Uterus (tissue), 4 donors: ENCODE results near the gene SBK3. TPM values are rescaled to one million over a fixed set of nuclear protein-coding genes. Genes with fewer than 3 reads are reported as not detected.
A peak's percentile ranks its signal among the peaks of the same experiment; 100 is the strongest.

ENCODE experiments used
- DNase-seq, 2 donors: peaks; one replicate each; pipeline ENCODE4 v3.0.0-alpha.2; 2019 to 2020
- H3K27ac ChIP-seq, 2 donors: fragments of 200-600 bp; sonication (generic); 1 replicate in 1 of 2; 2 replicates in 1 of 2; pipeline ENCODE4 v1.5.1; 2016 to 2018
- H3K27me3 ChIP-seq, 2 donors: fragments of 200-600 bp; sonication (generic); one replicate each; pipeline ENCODE4 v1.5.1; 2018 to 2019; ENCODE audit warnings: control low read depth in 1 of 2
- H3K36me3 ChIP-seq, 2 donors: fragments of 200-600 bp; sonication (generic); one replicate each; pipeline ENCODE4 v1.5.1; 2019; ENCODE audit warnings: control low read depth in 1 of 2
- H3K4me1 ChIP-seq, 2 donors: fragments of 200-600 bp; sonication (generic); one replicate each; pipeline ENCODE4 v1.5.1; 2018 to 2019; ENCODE audit warnings: control low read depth in 1 of 2
- H3K4me3 ChIP-seq, 2 donors: fragments of 200-600 bp; sonication (generic); 1 replicate in 1 of 2; 2 replicates in 1 of 2; pipeline ENCODE4 v1.5.1; 2018 to 2019; ENCODE audit warnings: mild to moderate bottlenecking in 1 of 2
- H3K9me3 ChIP-seq, 2 donors: fragments of 200-600 bp; sonication (generic); one replicate each; pipeline ENCODE4 v1.5.1; 2019; ENCODE audit warnings: control low read depth in 1 of 2
- CTCF ChIP-seq, 4 experiments: fragments of 200-600 bp in 2 of 4; fragments of 450-650 bp in 2 of 4; sonication (generic) in 2 of 4; IDR thresholded peaks; one replicate each; pipeline ENCODE4 v1.5.1; 2016 to 2019; ENCODE audit warnings: antibody characterized with exemption in 4 of 4, mild to moderate bottlenecking in 2 of 4, moderate library complexity in 1 of 4
- POLR2A ChIP-seq, 2 donors: fragments of 450-650 bp; IDR thresholded peaks; one replicate each; pipeline ENCODE4 v1.6.1; 2016; ENCODE audit warnings: antibody characterized with exemption in 2 of 2, mild to moderate bottlenecking in 1 of 2, moderate library complexity in 1 of 2
- intact Hi-C: fragments of 100-400 bp; cut with DNase I; formaldehyde crosslinking; loops from one replicate; pipeline ENCODE4 v1.15.1; 2023; ENCODE audit warnings: low total_unique reads
- total RNA-seq, 4 donors: library from RNA; depleted of rRNA in 3 of 4; stranded (reverse); fragments of >200 nt in 3 of 4; gene quantifications; one replicate each; pipeline versions ENCODE4 v1.1.0 to v1.2.4, GENCODE V29; 2014 to 2023
- donor health status: DM: yes; HTN: yes; CAD: no.

The SBK3 gene
- total RNA-seq = under 1 TPM in 2 of 4 donors, not detected in 2; 0.34 to 0.35 TPM

- intact Hi-C loops = no loop called here
- no peaks in the 10 kb centered on the region for H3K4me1 ChIP-seq
These were observed at the start of gene SBK3 for GRCh38 chr19:55545443-55545842. Gene SBK3 (minus strand): TSS chr19:55545543. CDS start chr19:55545543, 0 bp downstream.

GRCh38 chr19:55593096-55593772, 47.9 kb upstream of the SBK3 start:
- Histone ChIP-seq H3K4me1 (no peaks in the 10 kb centered on the region), H3K27me3 (no peaks in the 10 kb centered on the region), H3K36me3 (no peaks in the 10 kb centered on the region), H3K9me3 (no peaks in the 10 kb centered on the region), H3K4me3 (no peak overlapping the region), H3K27ac (no peak overlapping the region)
- DNase-seq = no peak
- intact Hi-C loops = no loop called here
- no peak for TF ChIP-seq CTCF (IDR thresholded peaks at IDR 0.05)
- TF ChIP-seq POLR2A (IDR thresholded peaks at IDR 0.05) = no peak

More at GRCh38 chr19:55545443-55545842, at the start of gene SBK3:
- TF ChIP-seq CTCF (IDR thresholded peaks at IDR 0.05) (no peak), POLR2A (IDR thresholded peaks at IDR 0.05) (no peak)
- DNase-seq = no peak
- H3K27me3 ChIP-seq = no peaks in the 10 kb centered on the region
- H3K9me3 ChIP-seq = no peaks in the 10 kb centered on the region
- peak within 1 kb of the TSS; percentile 64 to 78 for H3K27ac ChIP-seq
- no peak within 1 kb of the TSS for H3K4me3 ChIP-seq
- H3K36me3 ChIP-seq = no peaks in the 10 kb centered on the region

- no peak overlapping the region for H3K27ac ChIP-seq
- no peaks in the 10 kb centered on the region for H3K9me3 ChIP-seq
- no peak for DNase-seq
- no peak overlapping the region for H3K4me3 ChIP-seq
- no peaks in the 10 kb centered on the region for H3K27me3 ChIP-seq
- no peaks in the 10 kb centered on the region for H3K36me3 ChIP-seq
- H3K4me1 ChIP-seq = no peaks in the 10 kb centered on the region
- TF ChIP-seq POLR2A (IDR thresholded peaks at IDR 0.05) = no peak
- no peak for TF ChIP-seq CTCF (IDR thresholded peaks at IDR 0.05)
- intact Hi-C loops = no loop called here
These were observed 47.2 kb upstream of the SBK3 start for GRCh38 chr19:55592391-55593090.

GRCh38 chr19:55591555-55591954, 46.2 kb upstream of the SBK3 start:
- Histone ChIP-seq H3K27me3 (no peaks in the 10 kb centered on the region), H3K36me3 (no peaks in the 10 kb centered on the region), H3K4me3 (no peak overlapping the region), H3K4me1 (peaks cover 0 to 5% of the 10 kb centered on the region in 2 donors), H3K27ac (no peak overlapping the region), H3K9me3 (no peaks in the 10 kb centered on the region)
- intact Hi-C loops = no loop called here
- TF ChIP-seq CTCF (IDR thresholded peaks at IDR 0.05) (no peak), POLR2A (IDR thresholded peaks at IDR 0.05) (no peak)
- DNase-seq = no peak

- intact Hi-C loops = no loop called here
- H3K36me3 ChIP-seq = no peaks in the 10 kb centered on the region
- H3K27ac ChIP-seq = no peak overlapping the region
- H3K4me1 ChIP-seq = peaks cover 0 to 5% of the 10 kb centered on the region in 2 donors
- H3K27me3 ChIP-seq = no peaks in the 10 kb centered on the region
- no peak overlapping the region for H3K4me3 ChIP-seq
- DNase-seq = no peak
- H3K9me3 ChIP-seq = no peaks in the 10 kb centered on the region
- TF ChIP-seq POLR2A (IDR thresholded peaks at IDR 0.05) (no peak), CTCF (IDR thresholded peaks at IDR 0.05) (no peak)
These were observed 45.3 kb upstream of the SBK3 start for GRCh38 chr19:55590617-55591016.
